Stomach (tissue), 4 donors: ENCODE data around the gene CDH12.

Experiments used
- EP300 ChIP-seq: sonication (generic); formaldehyde crosslinking; IDR thresholded peaks from one replicate; pipeline ENCODE4 v1.6.1; 2017; ENCODE audit warnings: antibody characterized with exemption
- POLR2A ChIP-seq, 4 donors: fragments of 450-650 bp; IDR thresholded peaks; one replicate each; pipeline ENCODE4 v1.6.1; 2016; ENCODE audit warnings: antibody characterized with exemption in 4 of 4, control low read depth in 2 of 4, mild to moderate bottlenecking in 1 of 4, moderate library complexity in 1 of 4
- POLR2AphosphoS5 ChIP-seq, 3 donors: sonication (generic); formaldehyde crosslinking; IDR thresholded peaks; one replicate each; pipeline ENCODE4 v1.6.1; 2016; ENCODE audit warnings: antibody characterized with exemption in 3 of 3
- TF ChIP-seq, protein P1 (sequence below), 7 experiments: fragments of 450-650 bp in 4 of 7; fragments of 200-600 bp in 3 of 7; sonication (generic) in 3 of 7; IDR thresholded peaks; one replicate each; pipeline ENCODE4 v1.5.1; 2016 to 2019; ENCODE audit warnings: antibody characterized with exemption in 7 of 7, control low read depth in 2 of 7, mild to moderate bottlenecking in 1 of 7

- TF ChIP-seq POLR2A (IDR thresholded peaks at IDR 0.05) (no peak), EP300 (no peak), POLR2AphosphoS5 (IDR thresholded peaks at IDR 0.05) (no peak)
- TF ChIP-seq, protein P1, sequence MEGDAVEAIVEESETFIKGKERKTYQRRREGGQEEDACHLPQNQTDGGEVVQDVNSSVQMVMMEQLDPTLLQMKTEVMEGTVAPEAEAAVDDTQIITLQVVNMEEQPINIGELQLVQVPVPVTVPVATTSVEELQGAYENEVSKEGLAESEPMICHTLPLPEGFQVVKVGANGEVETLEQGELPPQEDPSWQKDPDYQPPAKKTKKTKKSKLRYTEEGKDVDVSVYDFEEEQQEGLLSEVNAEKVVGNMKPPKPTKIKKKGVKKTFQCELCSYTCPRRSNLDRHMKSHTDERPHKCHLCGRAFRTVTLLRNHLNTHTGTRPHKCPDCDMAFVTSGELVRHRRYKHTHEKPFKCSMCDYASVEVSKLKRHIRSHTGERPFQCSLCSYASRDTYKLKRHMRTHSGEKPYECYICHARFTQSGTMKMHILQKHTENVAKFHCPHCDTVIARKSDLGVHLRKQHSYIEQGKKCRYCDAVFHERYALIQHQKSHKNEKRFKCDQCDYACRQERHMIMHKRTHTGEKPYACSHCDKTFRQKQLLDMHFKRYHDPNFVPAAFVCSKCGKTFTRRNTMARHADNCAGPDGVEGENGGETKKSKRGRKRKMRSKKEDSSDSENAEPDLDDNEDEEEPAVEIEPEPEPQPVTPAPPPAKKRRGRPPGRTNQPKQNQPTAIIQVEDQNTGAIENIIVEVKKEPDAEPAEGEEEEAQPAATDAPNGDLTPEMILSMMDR (IDR thresholded peaks at IDR 0.05) = no peak
These were observed 1129.6 kb downstream of the CDH12 start for GRCh38 chr5:21723500-21723899.
